Measurements from ENCODE around the gene TMEM256.

The TMEM256 gene

DNA sequence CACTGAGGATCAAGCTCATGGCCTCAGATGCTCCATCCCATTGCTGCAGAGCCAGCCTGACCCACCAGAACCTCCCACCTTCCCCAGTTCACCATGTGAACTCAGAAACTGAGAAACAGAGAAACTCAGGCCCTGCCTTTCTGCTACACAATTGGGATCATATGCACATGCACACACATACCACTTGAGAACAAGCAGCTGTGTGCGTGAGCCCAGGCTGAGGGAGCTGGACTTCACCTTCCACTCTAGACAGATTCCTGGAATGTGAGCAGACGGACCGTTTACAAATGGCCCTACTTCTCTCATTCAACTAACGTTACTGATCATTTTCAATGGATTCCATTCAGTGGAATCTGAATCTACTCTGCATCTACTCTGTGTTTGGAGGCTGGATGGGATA, 19.8 kb upstream of the TMEM256 start:
- Histone ChIP-seq H3K9me3 (ENCODE audit: insufficient read depth, low read length) (no peaks in the 10 kb centered on the region), H3K4me2 (ENCODE audit: low read depth, low read length, poor library complexity, severe bottlenecking) (no peak overlapping the region), H3K27me3 (ENCODE audit: low read length) (no peaks in the 10 kb centered on the region), H4K20me1 (ENCODE audit: low read depth, low read length) (no peaks in the 10 kb centered on the region), H3K27ac (ENCODE audit: low read depth, low read length) (no peak overlapping the region), H3K9me2 (replicated peaks; ENCODE audit: insufficient read depth, low read length) (no peaks in the 10 kb centered on the region), H3K79me2 (ENCODE audit: insufficient read depth, low read length) (no peaks in the 10 kb centered on the region), H3F3A (ENCODE audit: insufficient read depth) (no peaks in the 10 kb centered on the region), H3K4me3 (ENCODE audit: insufficient read depth, low read length, poor library complexity, severe bottlenecking) (no peak overlapping the region), H2AFZ (ENCODE audit: low read depth, low read length, severe bottlenecking) (no peak overlapping the region), H3K36me3 (ENCODE audit: low read length) (no peaks in the 10 kb centered on the region), H3K9ac (ENCODE audit: low read length) (no peak overlapping the region)
- TF ChIP-seq, protein P1, sequence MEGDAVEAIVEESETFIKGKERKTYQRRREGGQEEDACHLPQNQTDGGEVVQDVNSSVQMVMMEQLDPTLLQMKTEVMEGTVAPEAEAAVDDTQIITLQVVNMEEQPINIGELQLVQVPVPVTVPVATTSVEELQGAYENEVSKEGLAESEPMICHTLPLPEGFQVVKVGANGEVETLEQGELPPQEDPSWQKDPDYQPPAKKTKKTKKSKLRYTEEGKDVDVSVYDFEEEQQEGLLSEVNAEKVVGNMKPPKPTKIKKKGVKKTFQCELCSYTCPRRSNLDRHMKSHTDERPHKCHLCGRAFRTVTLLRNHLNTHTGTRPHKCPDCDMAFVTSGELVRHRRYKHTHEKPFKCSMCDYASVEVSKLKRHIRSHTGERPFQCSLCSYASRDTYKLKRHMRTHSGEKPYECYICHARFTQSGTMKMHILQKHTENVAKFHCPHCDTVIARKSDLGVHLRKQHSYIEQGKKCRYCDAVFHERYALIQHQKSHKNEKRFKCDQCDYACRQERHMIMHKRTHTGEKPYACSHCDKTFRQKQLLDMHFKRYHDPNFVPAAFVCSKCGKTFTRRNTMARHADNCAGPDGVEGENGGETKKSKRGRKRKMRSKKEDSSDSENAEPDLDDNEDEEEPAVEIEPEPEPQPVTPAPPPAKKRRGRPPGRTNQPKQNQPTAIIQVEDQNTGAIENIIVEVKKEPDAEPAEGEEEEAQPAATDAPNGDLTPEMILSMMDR (IDR thresholded peaks at IDR 0.05; ENCODE audit: insufficient read depth, low read length, poor library complexity, severe bottlenecking): no peak
- TF ChIP-seq EZH2phosphoT487 (conservative IDR thresholded peaks at IDR 0.05; ENCODE audit: low read length): no peak

DNA sequence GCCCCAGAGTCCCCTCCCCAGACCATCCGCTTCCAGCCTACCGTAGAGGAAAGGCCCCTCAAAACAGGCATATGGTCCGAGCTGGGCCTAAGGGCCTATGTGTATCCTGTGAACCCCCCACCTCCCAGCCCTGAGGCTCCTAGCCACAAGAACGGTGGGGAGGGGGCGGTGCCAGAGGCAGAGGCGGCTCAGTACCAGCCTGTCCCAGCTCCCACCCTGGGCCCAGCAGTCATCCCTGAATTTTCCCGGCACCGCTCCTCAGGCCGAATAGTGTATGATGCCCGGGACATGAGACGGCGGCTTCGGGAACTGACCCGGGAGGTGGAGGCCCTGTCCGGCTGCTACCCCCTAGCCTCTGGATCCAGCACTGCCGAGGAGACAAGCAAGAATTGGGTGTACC, 17.3 kb upstream of the TMEM256 start:
- TF ChIP-seq, protein P1 (IDR thresholded peaks at IDR 0.05; ENCODE audit: insufficient read depth, low read length, poor library complexity, severe bottlenecking): no peak
- no peak for TF ChIP-seq EZH2phosphoT487 (conservative IDR thresholded peaks at IDR 0.05; ENCODE audit: low read length)
- H3F3A ChIP-seq (ENCODE audit: insufficient read depth): no peaks in the 10 kb centered on the region
- H3K4me2 ChIP-seq (ENCODE audit: low read depth, low read length, poor library complexity, severe bottlenecking): no peak overlapping the region
- H3K27ac ChIP-seq (ENCODE audit: low read depth, low read length): no peak overlapping the region
- H3K79me2 ChIP-seq (ENCODE audit: insufficient read depth, low read length): no peaks in the 10 kb centered on the region
- no peak overlapping the region for H2AFZ ChIP-seq (ENCODE audit: low read depth, low read length, severe bottlenecking)
- no peaks in the 10 kb centered on the region for H4K20me1 ChIP-seq (ENCODE audit: low read depth, low read length)
- H3K9ac ChIP-seq (ENCODE audit: low read length): no peak overlapping the region
- H3K36me3 ChIP-seq (ENCODE audit: low read length): no peaks in the 10 kb centered on the region
- no peaks in the 10 kb centered on the region for H3K9me2 ChIP-seq (replicated peaks; ENCODE audit: insufficient read depth, low read length)
- no peak overlapping the region for H3K4me3 ChIP-seq (ENCODE audit: insufficient read depth, low read length, poor library complexity, severe bottlenecking)
- no peaks in the 10 kb centered on the region for H3K9me3 ChIP-seq (ENCODE audit: insufficient read depth, low read length)
- H3K27me3 ChIP-seq (ENCODE audit: low read length): no peaks in the 10 kb centered on the region

DNA sequence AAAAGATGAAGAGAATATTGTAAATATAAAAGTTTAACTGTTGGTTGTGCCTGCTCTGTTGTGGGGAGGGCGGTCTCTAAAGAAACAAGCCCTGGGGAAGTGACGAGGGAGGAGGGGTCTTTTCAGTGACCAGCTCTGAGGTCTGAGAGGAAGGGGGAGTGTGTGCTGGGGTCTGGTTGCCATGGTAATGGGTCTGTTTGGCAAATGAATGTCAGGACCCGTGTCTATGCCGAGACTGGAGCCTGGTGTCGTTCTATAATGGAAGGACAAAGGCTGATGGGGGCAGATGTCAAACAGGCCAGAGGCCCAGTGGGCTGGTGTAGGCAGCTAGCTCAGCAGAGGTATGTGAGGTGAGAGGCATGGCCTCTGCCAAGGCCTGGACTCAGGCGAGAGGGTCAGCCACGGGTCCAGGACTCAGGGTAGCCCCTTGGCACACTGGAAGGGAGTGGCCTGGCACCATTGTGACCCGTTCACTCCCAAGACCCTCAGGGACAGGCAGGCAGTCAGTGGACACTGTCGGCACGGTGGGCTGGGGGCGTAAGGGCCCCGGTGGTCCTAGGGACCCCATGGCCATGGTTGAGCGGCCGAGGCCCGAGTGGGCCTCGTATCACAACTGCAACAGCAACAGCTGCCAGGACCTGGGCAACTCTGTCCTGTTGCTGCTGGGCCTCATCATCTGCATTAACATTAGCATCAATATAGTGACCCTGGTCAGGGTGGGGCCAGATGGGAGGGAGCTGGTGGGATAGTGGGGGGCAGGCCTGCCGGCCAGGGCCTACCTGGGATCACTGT, 16.1 kb upstream of the TMEM256 start, which contains the start of gene SPEM1:
Gene SPEM1, plus strand, starts transcription at position 506 of the 792 bp plus-strand sequence. Its CDS starts 61 bp downstream, at position 567.
- H3K27me3 ChIP-seq (ENCODE audit: low read length): no peaks in the 10 kb centered on the region
- no peaks in the 10 kb centered on the region for H4K20me1 ChIP-seq (ENCODE audit: low read depth, low read length)
- no peaks in the 10 kb centered on the region for H3K36me3 ChIP-seq (ENCODE audit: low read length)
- no peak within 1 kb of the TSS for H3K4me3 ChIP-seq (ENCODE audit: insufficient read depth, low read length, poor library complexity, severe bottlenecking)
- no peaks in the 10 kb centered on the region for H3F3A ChIP-seq (ENCODE audit: insufficient read depth)
- no peak within 1 kb of the TSS for H3K4me2 ChIP-seq (ENCODE audit: low read depth, low read length, poor library complexity, severe bottlenecking)
- H3K9me2 ChIP-seq (replicated peaks; ENCODE audit: insufficient read depth, low read length): no peaks in the 10 kb centered on the region
- H3K9ac ChIP-seq (ENCODE audit: low read length): no peak within 1 kb of the TSS
- H3K79me2 ChIP-seq (ENCODE audit: insufficient read depth, low read length): no peaks in the 10 kb centered on the region
- H3K27ac ChIP-seq (ENCODE audit: low read depth, low read length): no peak within 1 kb of the TSS
- H3K9me3 ChIP-seq (ENCODE audit: insufficient read depth, low read length): no peaks in the 10 kb centered on the region
- no peak within 1 kb of the TSS for H2AFZ ChIP-seq (ENCODE audit: low read depth, low read length, severe bottlenecking)
- TF ChIP-seq, protein P1 (IDR thresholded peaks at IDR 0.05; ENCODE audit: insufficient read depth, low read length, poor library complexity, severe bottlenecking): no peak
- no peak for TF ChIP-seq EZH2phosphoT487 (conservative IDR thresholded peaks at IDR 0.05; ENCODE audit: low read length)

Data from SU-DHL-6 (cell line).